HEK293 (cell line): Measurements from ENCODE around the gene SYNJ1.

Source experiments
- CTCF ChIA-PET: fragments of 350-600 bp; formaldehyde crosslinking; extraction: SDS; loops from one replicate; lab custom pipeline; 2021; ENCODE audit warnings: antibody characterized with exemption; lab: Yijun Ruan, JAX
- POLR2A ChIA-PET: fragments of 300-600 bp; formaldehyde crosslinking; extraction: SDS; loops from one replicate; lab custom pipeline; 2020; ENCODE audit warnings: antibody characterized with exemption, inconsistent platforms; lab: Yijun Ruan, JAX
- H3K27ac ChIP-seq: fragments of 200-500 bp; sonication (Bioruptor generic); 2 replicates; pipeline ENCODE4 v1.5.1; 2014; ENCODE audit warnings: low read depth, low read length, control low read depth, inconsistent platforms; ENCODE audit errors: extremely low read depth
- H3K36me3 ChIP-seq, 2 experiments: fragments of 200-500 bp in 1 of 2; sonication (Bioruptor generic) in 1 of 2; 1 replicate in 1 of 2; 2 replicates in 1 of 2; pipeline ENCODE4 v1.5.1; 2014 to 2017; ENCODE audit warnings: inconsistent platforms in 2 of 2, low read length in 2 of 2; ENCODE audit not compliant: control insufficient read depth in 2 of 2, insufficient read depth in 1 of 2
- H3K4me1 ChIP-seq: fragments of 200-500 bp; sonication (Bioruptor generic); 2 replicates; pipeline ENCODE4 v1.5.1; 2014; ENCODE audit warnings: mild to moderate bottlenecking, low read length, inconsistent platforms; ENCODE audit not compliant: control insufficient read depth, insufficient read depth
- H3K4me3 ChIP-seq: 2 replicates; pipeline ENCODE4 v1.5.1; 2011; ENCODE audit warnings: low read depth, mild to moderate bottlenecking, control low read depth, low read length, moderate library complexity
- H3K9me3 ChIP-seq: fragments of 200-500 bp; sonication (Bioruptor generic); 2 replicates; pipeline ENCODE4 v1.5.1; 2014; ENCODE audit warnings: low read depth, low read length, inconsistent platforms; ENCODE audit not compliant: control insufficient read depth, insufficient read depth
- ELK4 ChIP-seq: IDR thresholded peaks from 2 replicates; pipeline ENCODE4 v1.6.1; 2011; ENCODE audit warnings: mild to moderate bottlenecking, low read depth, low read length, borderline replicate concordance
- GFI1B ChIP-seq: fragments of 450-650 bp; formaldehyde crosslinking; IDR thresholded peaks from 2 replicates; pipeline ENCODE4 v1.5.1; 2016; ENCODE audit warnings: missing biosample characterization, missing genetic modification characterization
- HOXA7 ChIP-seq: sonication (generic); formaldehyde crosslinking; IDR thresholded peaks from 2 replicates; pipeline ENCODE4 v1.8.1; 2022; ENCODE audit warnings: missing genetic modification reagents, borderline replicate concordance
- PRDM1 ChIP-seq: fragments of 450-650 bp; formaldehyde crosslinking; IDR thresholded peaks from 2 replicates; pipeline ENCODE4; 2016; ENCODE audit warnings: missing biosample characterization, missing genetic modification characterization
- SETDB1 ChIP-seq: IDR thresholded peaks from one replicate; pipeline ENCODE4 v1.6.1; 2017; ENCODE audit warnings: mild to moderate bottlenecking, low read length, moderate library complexity, mixed read lengths; ENCODE audit not compliant: insufficient read length
- TRIM28 ChIP-seq: IDR thresholded peaks from 2 replicates; pipeline ENCODE4 v1.6.1; 2011; ENCODE audit warnings: low read length, control low read depth, borderline replicate concordance
- ZBTB10 ChIP-seq: fragments of 450-650 bp; formaldehyde crosslinking; IDR thresholded peaks from 2 replicates; pipeline ENCODE4 v1.5.1; 2016; ENCODE audit warnings: missing biosample characterization, missing genetic modification characterization
- ZFHX2 ChIP-seq: fragments of 450-650 bp; formaldehyde crosslinking; conservative IDR thresholded peaks from 2 replicates; pipeline ENCODE4 v1.5.1; 2016; ENCODE audit warnings: missing biosample characterization, missing genetic modification characterization
- ZFP37 ChIP-seq: fragments of 450-650 bp; formaldehyde crosslinking; IDR thresholded peaks from 2 replicates; pipeline ENCODE4 v1.5.1; 2016; ENCODE audit warnings: missing biosample characterization, missing genetic modification characterization
- ZFP41 ChIP-seq: fragments of 450-650 bp; formaldehyde crosslinking; IDR thresholded peaks from 2 replicates; pipeline ENCODE4 v1.5.1; 2016; ENCODE audit warnings: missing biosample characterization, missing genetic modification characterization, borderline replicate concordance
- ZFP69B ChIP-seq: fragments of 450-650 bp; formaldehyde crosslinking; IDR thresholded peaks from 2 replicates; pipeline ENCODE4 v1.5.1; 2016; ENCODE audit warnings: missing biosample characterization, missing genetic modification characterization
- ZNF132 ChIP-seq: fragments of 450-650 bp; formaldehyde crosslinking; IDR thresholded peaks from 2 replicates; pipeline ENCODE4 v1.5.1; 2017; ENCODE audit warnings: missing biosample characterization, missing genetic modification characterization, borderline replicate concordance
- ZNF19 ChIP-seq: fragments of 450-650 bp; formaldehyde crosslinking; IDR thresholded peaks from 2 replicates; pipeline ENCODE4; 2016; ENCODE audit warnings: missing biosample characterization, missing genetic modification characterization, low read depth
- ZNF266 ChIP-seq: fragments of 450-650 bp; formaldehyde crosslinking; IDR thresholded peaks from 2 replicates; pipeline ENCODE4 v1.5.1; 2016; ENCODE audit warnings: missing biosample characterization, missing genetic modification characterization, low read depth
- ZNF426 ChIP-seq: fragments of 450-650 bp; formaldehyde crosslinking; IDR thresholded peaks from 2 replicates; pipeline ENCODE4 v1.5.1; 2017; ENCODE audit warnings: missing biosample characterization, missing genetic modification characterization, mild to moderate bottlenecking, inconsistent platforms, moderate library complexity
- ZNF449 ChIP-seq: fragments of 450-650 bp; formaldehyde crosslinking; IDR thresholded peaks from 2 replicates; pipeline ENCODE4 v1.5.1; 2017; ENCODE audit warnings: missing biosample characterization, mild to moderate bottlenecking, missing genetic modification characterization, moderate library complexity
- ZNF521 ChIP-seq: fragments of 450-650 bp; formaldehyde crosslinking; IDR thresholded peaks from 2 replicates; pipeline ENCODE4 v1.5.1; 2017; ENCODE audit warnings: missing biosample characterization, mild to moderate bottlenecking, missing genetic modification characterization
- ZNF530 ChIP-seq: fragments of 450-650 bp; formaldehyde crosslinking; IDR thresholded peaks from 2 replicates; pipeline ENCODE4 v1.5.1; 2016; ENCODE audit warnings: low read depth, missing biosample characterization, missing genetic modification characterization
- ZNF561 ChIP-seq: fragments of 450-650 bp; IDR thresholded peaks from 2 replicates; pipeline ENCODE4 v1.5.1; 2018; ENCODE audit warnings: missing biosample characterization, missing genetic modification characterization, borderline replicate concordance
- ZNF621 ChIP-seq: fragments of 450-650 bp; formaldehyde crosslinking; IDR thresholded peaks from 2 replicates; pipeline ENCODE4 v1.5.1; 2017; ENCODE audit warnings: missing biosample characterization, missing genetic modification characterization
- ZNF629 ChIP-seq: fragments of 450-650 bp; formaldehyde crosslinking; IDR thresholded peaks from 2 replicates; pipeline ENCODE4 v1.5.1; 2017; ENCODE audit warnings: missing biosample characterization, missing genetic modification characterization
- ZNF639 ChIP-seq: fragments of 450-650 bp; formaldehyde crosslinking; IDR thresholded peaks from 2 replicates; pipeline ENCODE4 v1.5.1; 2016; ENCODE audit warnings: missing biosample characterization, missing genetic modification characterization
- ZNF776 ChIP-seq: fragments of 450-650 bp; formaldehyde crosslinking; IDR thresholded peaks from 2 replicates; pipeline ENCODE4 v1.5.0; 2017; ENCODE audit warnings: missing biosample characterization, missing genetic modification characterization, borderline replicate concordance
- ZNF791 ChIP-seq: fragments of 450-650 bp; formaldehyde crosslinking; IDR thresholded peaks from 2 replicates; pipeline ENCODE4 v1.5.1; 2016; ENCODE audit warnings: missing biosample characterization, missing genetic modification characterization
- ZNF792 ChIP-seq: fragments of 450-650 bp; formaldehyde crosslinking; IDR thresholded peaks from 2 replicates; pipeline ENCODE4 v1.5.1; 2016; ENCODE audit warnings: missing biosample characterization, missing genetic modification characterization

The SYNJ1 gene

GRCh38 chr21:32595431-32595830, 132.4 kb downstream of the SYNJ1 start:
- TF ChIP-seq ZNF776 (tag by site-specific recombination) (no peak), ELK4 (no peak), PRDM1 (tag by site-specific recombination) (no peak), ZNF621 (tag by site-specific recombination) (no peak), ZNF449 (tag by site-specific recombination) (no peak), ZFHX2 (no peak), HOXA7 (no peak), ZFP41 (tag by site-specific recombination) (no peak), TRIM28 (no peak), ZNF561 (tag by site-specific recombination) (no peak), ZNF639 (tag by site-specific recombination) (no peak), ZFP69B (tag by site-specific recombination) (no peak), SETDB1 (no peak)
- TF ChIP-seq, all 188 proteins: peak for 0
- no peaks in the 10 kb centered on the region for H3K4me1 ChIP-seq
- H3K4me3 ChIP-seq: no peak overlapping the region
- H3K36me3 ChIP-seq: peaks cover 6 to 28% of the 10 kb centered on the region in 2 experiments; a peak in 2 of 3 replicates
- H3K27ac ChIP-seq: no peak overlapping the region
- ChIA-PET CTCF (interaction anchor here (0.6 to 2.5 kb wide), 3 partner anchors 26 to 731 kb away, joined by 3 to 12 read pairs (median 5); no protein-coding TSS in a partner anchor), POLR2A (no interaction called here)
- H3K9me3 ChIP-seq: no peaks in the 10 kb centered on the region

GRCh38 chr21:32593690-32594089, 134.1 kb downstream of the SYNJ1 start:
- Histone ChIP-seq H3K4me3 (no peak overlapping the region), H3K36me3 (peaks cover 6 to 11% of the 10 kb centered on the region in 2 experiments; a peak in 2 of 3 replicates), H3K27ac (no peak overlapping the region), H3K9me3 (no peaks in the 10 kb centered on the region), H3K4me1 (no peaks in the 10 kb centered on the region)
- ChIA-PET POLR2A (no interaction called here), CTCF (no interaction called here)
- no peak for TF ChIP-seq ZNF521 (tag by site-specific recombination)
- no peak for TF ChIP-seq GFI1B (tag by site-specific recombination)
- TF ChIP-seq ZNF266 (tag by site-specific recombination): no peak
- no peak for TF ChIP-seq ZNF629 (tag by site-specific recombination)
- TF ChIP-seq ZNF132: no peak

- no peaks in the 10 kb centered on the region for H3K9me3 ChIP-seq
- POLR2A ChIA-PET: no interaction called here
- CTCF ChIA-PET: no interaction called here
- H3K4me1 ChIP-seq: no peaks in the 10 kb centered on the region
- H3K36me3 ChIP-seq: peaks cover 0 to 8% of the 10 kb centered on the region in 2 experiments; a peak in 2 of 3 replicates
- no peak overlapping the region for H3K4me3 ChIP-seq
- no peak overlapping the region for H3K27ac ChIP-seq
- TF ChIP-seq ZNF621 (tag by site-specific recombination) (no peak), ZNF792 (tag by site-specific recombination) (no peak), ZNF19 (tag by site-specific recombination) (no peak), ZNF530 (tag by site-specific recombination) (no peak), ZNF639 (tag by site-specific recombination) (no peak), ZNF791 (tag by site-specific recombination) (no peak), ZFP37 (tag by site-specific recombination) (no peak), ZBTB10 (no peak), ZNF426 (tag by site-specific recombination) (no peak)
These were observed 134.8 kb downstream of the SYNJ1 start for GRCh38 chr21:32592929-32593502.
